ENCODE data around the gene ABCD1. TPM values are rescaled to one million over a fixed set of nuclear protein-coding genes. Genes with fewer than 3 reads are reported as not detected.

The ABCD1 gene
- 2.6 to 4.5 TPM (median 4.3 TPM) in 5 replicates for total RNA-seq (2022; extraction: Qiagen RNA extraction)

DNA sequence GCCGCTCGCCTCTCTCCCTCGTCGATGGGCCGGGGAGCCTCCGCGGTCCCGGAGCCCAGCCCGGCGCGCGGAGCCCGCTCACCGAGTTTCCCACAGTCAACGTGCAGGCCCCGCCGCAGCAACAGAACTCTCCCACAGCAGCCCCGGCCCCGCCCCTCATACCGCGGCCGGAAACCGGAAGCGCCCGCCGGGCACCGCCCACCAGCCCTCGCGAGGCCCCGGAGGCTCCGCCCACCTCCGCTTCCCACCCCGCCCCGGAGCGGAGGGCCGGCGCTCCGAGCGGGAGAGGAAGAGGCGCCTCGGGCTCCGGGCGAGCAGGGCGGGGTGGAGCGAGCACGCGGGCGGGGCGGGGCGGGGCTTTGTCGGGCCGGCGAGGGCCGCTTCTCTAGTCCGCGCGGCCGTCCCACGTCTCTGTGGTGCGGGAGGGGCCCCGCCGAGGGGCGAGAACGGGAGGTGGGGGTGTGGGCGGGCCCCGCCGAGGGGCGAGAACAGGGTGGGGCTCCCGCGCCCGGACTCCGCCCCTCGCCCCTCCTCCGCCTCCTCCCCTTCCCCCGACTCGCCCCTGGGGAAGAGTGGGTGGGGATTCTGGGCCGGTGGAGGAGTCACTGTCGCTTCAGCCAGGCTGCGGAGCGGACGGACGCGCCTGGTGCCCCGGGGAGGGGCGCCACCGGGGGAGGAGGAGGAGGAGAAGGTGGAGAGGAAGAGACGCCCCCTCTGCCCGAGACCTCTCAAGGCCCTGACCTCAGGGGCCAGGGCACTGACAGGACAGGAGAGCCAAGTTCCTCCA, at the start of gene ABCD1, which contains the start of gene BCAP31:
Gene ABCD1, plus strand, starts transcription at position 605 of the 787 bp plus-strand sequence. CDS start 411 bp downstream, outside the sequence.
Gene BCAP31, minus strand, starts transcription at position 136 of the 787 bp plus-strand sequence. CDS start 1,143 bp downstream, outside the sequence.

GRCh38 chrX:153687121-153688039, 37.3 kb upstream of the ABCD1 start, which contains the start of gene SLC6A8:
SLC6A8 (plus strand) TSS chrX:153687926; CDS start chrX:153688575, 649 bp downstream.

DNA sequence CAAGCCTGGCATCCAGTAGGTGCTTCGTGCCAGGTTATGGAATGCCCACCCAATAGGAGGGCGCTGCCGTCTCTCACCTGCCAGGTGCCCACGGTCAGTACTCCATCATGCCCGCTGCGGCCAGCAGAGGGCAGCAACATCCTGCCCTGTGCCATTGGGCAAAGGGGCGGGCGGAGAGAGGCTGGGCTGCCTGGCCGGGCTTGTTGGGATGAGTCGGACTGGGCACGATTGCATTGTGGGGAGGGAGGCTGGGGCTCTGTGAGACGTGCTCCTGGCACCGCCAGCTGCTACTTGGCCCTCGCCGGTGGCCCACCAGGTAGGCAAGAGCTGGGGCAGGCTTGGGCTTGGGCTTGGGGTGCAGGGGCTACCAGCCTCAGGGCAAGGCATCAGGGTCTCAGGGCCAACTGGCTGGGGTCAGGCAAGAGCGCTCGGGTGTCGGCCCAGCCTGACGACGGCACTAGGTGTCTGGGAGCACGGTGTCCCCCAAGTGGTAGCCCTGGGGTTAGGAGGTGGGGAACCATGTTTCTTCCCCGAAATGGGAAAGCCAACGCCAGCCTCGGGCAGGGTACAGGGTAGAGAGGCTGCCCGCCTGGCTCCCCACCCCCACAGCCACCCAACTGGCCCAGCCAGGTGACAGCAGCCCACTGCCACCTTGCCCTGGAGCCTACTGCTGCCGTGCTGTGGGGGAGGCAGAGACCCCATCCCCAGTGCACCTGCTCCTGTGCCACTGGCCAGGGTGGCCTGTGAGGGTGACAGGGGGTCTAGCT, 39.5 kb downstream of the ABCD1 start, which contains the start of gene PLXNB3:
Gene PLXNB3, plus strand, starts transcription at position 261 of the 767 bp plus-strand sequence. CDS start 1,287 bp downstream, outside the sequence.

DNA sequence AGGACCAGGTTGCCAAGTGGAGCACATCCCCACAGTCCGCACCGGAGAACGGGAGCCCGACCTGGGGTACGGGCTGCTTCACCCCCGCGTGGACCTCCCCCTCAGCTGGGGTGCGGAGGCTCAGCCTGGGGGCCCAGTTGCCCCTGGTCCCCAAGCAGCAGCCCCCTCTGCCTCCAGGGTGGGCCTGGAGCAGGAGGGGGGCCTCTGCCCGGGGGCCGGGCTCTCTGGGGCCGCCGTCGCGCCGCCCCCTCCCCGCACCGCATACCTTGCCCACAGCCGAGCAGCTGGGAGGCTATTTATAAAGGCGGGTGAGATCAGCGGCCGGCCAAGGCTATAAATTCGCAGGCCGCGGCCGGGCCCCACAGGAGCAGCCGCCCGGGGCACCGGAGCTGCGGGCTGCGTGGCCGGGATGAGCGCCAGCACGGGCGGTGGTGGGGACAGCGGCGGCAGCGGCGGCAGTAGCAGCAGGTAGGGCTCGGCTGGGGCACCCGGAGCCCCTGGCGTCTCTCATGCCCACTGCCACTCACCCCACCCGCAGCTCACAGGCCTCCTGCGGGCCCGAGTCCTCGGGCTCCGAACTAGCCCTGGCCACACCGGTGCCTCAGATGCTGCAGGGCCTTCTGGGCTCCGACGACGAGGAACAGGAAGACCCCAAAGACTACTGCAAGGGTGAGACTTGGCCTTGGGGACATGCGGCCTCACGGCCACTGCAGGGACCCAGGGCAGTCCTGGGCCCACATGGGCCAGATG, 56.2 kb downstream of the ABCD1 start, which contains the start of gene SRPK3:
Gene SRPK3, plus strand, starts transcription at position 364 of the 750 bp plus-strand sequence. Its CDS starts 46 bp downstream, at position 410.

Other genes with a start within 250 kb of the ABCD1 start
- gene BGN, start 229.9 kb upstream of the ABCD1 start, total RNA-seq (2022; extraction: Qiagen RNA extraction) = not detected in 5 replicates
- gene ATP2B3, start 207.2 kb upstream of the ABCD1 start, total RNA-seq (2022; extraction: Qiagen RNA extraction) = 0.05 to 0.25 TPM (median 0.17 TPM) in 5 replicates
- 38.9 to 59.5 TPM (median 57.0 TPM) in 5 replicates for gene CCNQ, start 125.7 kb upstream of the ABCD1 start, total RNA-seq (2022; extraction: Qiagen RNA extraction)
- 1.2 to 1.8 TPM (median 1.4 TPM) in 5 replicates for gene DUSP9, start 77.7 kb upstream of the ABCD1 start, total RNA-seq (2022; extraction: Qiagen RNA extraction)
- gene PNCK, start 51.0 kb upstream of the ABCD1 start, total RNA-seq (2022; extraction: Qiagen RNA extraction) = 0.21 to 0.37 TPM (median 0.24 TPM) in 3 of 5 replicates, not detected in the others
- 10.0 to 13.6 TPM (median 11.9 TPM) in 5 replicates for gene SLC6A8, start 36.9 kb upstream of the ABCD1 start, total RNA-seq (2022; extraction: Qiagen RNA extraction)
- 371 to 467 TPM (median 387 TPM) in 5 replicates for gene BCAP31, start 469 bp upstream of the ABCD1 start, total RNA-seq (2022; extraction: Qiagen RNA extraction)
- gene PLXNB3, start 39.4 kb downstream of the ABCD1 start, total RNA-seq (2022; extraction: Qiagen RNA extraction) = 1.6 to 4.2 TPM (median 3.6 TPM) in 5 replicates
- gene SRPK3, start 56.2 kb downstream of the ABCD1 start, total RNA-seq (2022; extraction: Qiagen RNA extraction) = 0.02 to 0.45 TPM (median 0.05 TPM) in 4 of 5 replicates, not detected in the other
- 61.4 to 65.8 TPM (median 64.4 TPM) in 5 replicates for gene IDH3G, start 69.5 kb downstream of the ABCD1 start, total RNA-seq (2022; extraction: Qiagen RNA extraction)
- gene SSR4, start 69.8 kb downstream of the ABCD1 start, total RNA-seq (2022; extraction: Qiagen RNA extraction) = 380 to 464 TPM (median 423 TPM) in 5 replicates
- gene PDZD4, start 105.7 kb downstream of the ABCD1 start, total RNA-seq (2022; extraction: Qiagen RNA extraction) = 2.2 to 4.3 TPM (median 3.6 TPM) in 5 replicates
- 19.7 to 25.6 TPM (median 22.5 TPM) in 5 replicates for gene L1CAM, start 161.3 kb downstream of the ABCD1 start, total RNA-seq (2022; extraction: Qiagen RNA extraction)
- 0.06 to 0.17 TPM (median 0.15 TPM) in 4 of 5 replicates, not detected in the other for gene AVPR2, start 179.8 kb downstream of the ABCD1 start, total RNA-seq (2022; extraction: Qiagen RNA extraction)
- gene ARHGAP4, start 201.4 kb downstream of the ABCD1 start, total RNA-seq (2022; extraction: Qiagen RNA extraction) = 1.1 to 2.4 TPM (median 1.7 TPM) in 5 replicates
- 208 to 243 TPM (median 229 TPM) in 5 replicates for gene NAA10, start 210.2 kb downstream of the ABCD1 start, total RNA-seq (2022; extraction: Qiagen RNA extraction)
- 0.10 to 0.16 TPM in 2 of 5 replicates, not detected in the others for gene RENBP, start 219.8 kb downstream of the ABCD1 start, total RNA-seq (2022; extraction: Qiagen RNA extraction)
- gene HCFC1, start 247.0 kb downstream of the ABCD1 start, total RNA-seq (2022; extraction: Qiagen RNA extraction) = 31.7 to 41.9 TPM (median 40.9 TPM) in 5 replicates
- 5.4 to 6.7 TPM (median 5.6 TPM) in 5 replicates for gene TMEM187, start 247.9 kb downstream of the ABCD1 start, total RNA-seq (2022; extraction: Qiagen RNA extraction)